ENCODE data around the gene DCTPP1. TPM values are rescaled to one million over a fixed set of nuclear protein-coding genes. Genes with fewer than 3 reads are reported as not detected.
"Not testable (repeated sequence)": the region's sequence is repeated elsewhere in the genome, so short reads cannot be mapped to it uniquely, and the experiment has no call there.

DCTPP1 gene
- total RNA-seq, 1 donor from 2014 or later, result 10.1 TPM

- DNase-seq (ENCODE audit: low spot score), result no peak
Observed at GRCh38 chr16:30414159-30414558, 15.7 kb downstream of the DCTPP1 start.

GRCh38 chr16:30413112-30413806, 16.6 kb downstream of the DCTPP1 start:
- DNase-seq (ENCODE audit: low spot score), result no peak

- DNase-seq (ENCODE audit: low spot score), result peak; percentile 91
Observed at GRCh38 chr16:30409125-30410060, 20.4 kb downstream of the DCTPP1 start.

- no peak for DNase-seq (ENCODE audit: low spot score)
Observed at GRCh38 chr16:30407804-30408534, 21.9 kb downstream of the DCTPP1 start.

GRCh38 chr16:30407102-30407803, 22.6 kb downstream of the DCTPP1 start, which contains the start of gene ZNF771:
Gene ZNF771, plus strand, starts transcription at chr16:30407606. Its CDS starts 448 bp downstream, at chr16:30408054.
- DNase-seq (ENCODE audit: low spot score), result peak; percentile 94

GRCh38 chr16:30406795-30407101, 23.1 kb downstream of the DCTPP1 start:
- no peak for DNase-seq (ENCODE audit: low spot score)

GRCh38 chr16:30401768-30402425, 27.9 kb downstream of the DCTPP1 start:
- DNase-seq (ENCODE audit: low spot score), result no peak

GRCh38 chr16:30399435-30400186, 30.2 kb downstream of the DCTPP1 start:
- no peak for DNase-seq (ENCODE audit: low spot score)

GRCh38 chr16:30398661-30399434, 31.0 kb downstream of the DCTPP1 start:
- no peak for DNase-seq (ENCODE audit: low spot score)

- DNase-seq (ENCODE audit: low spot score), result no peak
Observed at GRCh38 chr16:30397776-30398660, 31.8 kb downstream of the DCTPP1 start.

- no peak for DNase-seq (ENCODE audit: low spot score)
Observed at GRCh38 chr16:30397056-30397455, 32.8 kb downstream of the DCTPP1 start.

- DNase-seq (ENCODE audit: low spot score), result not testable (repeated sequence)
Observed at GRCh38 chr16:30396627-30397026, 33.2 kb downstream of the DCTPP1 start.

GRCh38 chr16:30395992-30396585, 33.7 kb downstream of the DCTPP1 start:
- peak; percentile 38 for DNase-seq (ENCODE audit: low spot score)

GRCh38 chr16:30395155-30395991, 34.5 kb downstream of the DCTPP1 start, which contains the start of gene ZNF48:
Gene ZNF48, plus strand, starts transcription at chr16:30395420. Its CDS starts 375 bp downstream, at chr16:30395795.
- peak; percentile 95 for DNase-seq (ENCODE audit: low spot score)

GRCh38 chr16:30394592-30395154, 35.2 kb downstream of the DCTPP1 start:
- no peak for DNase-seq (ENCODE audit: low spot score)

GRCh38 chr16:30383521-30383920, 46.3 kb downstream of the DCTPP1 start:
- DNase-seq (ENCODE audit: low spot score), result peak; percentile 61

Data from umbilical cord (tissue), 2 donors.